NCI-H146 treated with DMSO at 0.1 percent for 48 hours (cell line): Measurements from ENCODE around the gene LFNG.
A peak's percentile ranks its signal among the peaks of the same experiment; 100 is the strongest.

Experiments
- DNase-seq: peaks from one replicate; lab custom pipeline; 2025; ENCODE audit not compliant: unreplicated experiment; lab: John Stamatoyannopoulos, UW

The LFNG gene

DNA sequence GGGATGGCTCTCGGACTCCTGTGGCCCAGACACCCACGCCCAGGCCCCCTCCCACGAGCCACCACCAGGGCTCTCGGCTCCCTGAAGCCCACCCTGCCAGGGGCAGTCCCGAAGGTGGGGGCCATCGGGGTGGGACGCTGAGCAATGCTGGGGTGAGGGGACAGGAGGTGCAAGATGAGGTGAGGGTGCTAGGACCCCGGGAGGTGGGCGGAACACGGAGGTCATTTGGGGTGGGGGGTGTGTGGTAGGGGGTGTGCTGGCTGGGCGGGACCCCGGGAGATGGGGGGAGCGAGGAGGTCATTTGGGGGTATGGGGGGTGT lies 17.0 kb upstream of the LFNG start:
- DNase-seq, result no peak

DNA sequence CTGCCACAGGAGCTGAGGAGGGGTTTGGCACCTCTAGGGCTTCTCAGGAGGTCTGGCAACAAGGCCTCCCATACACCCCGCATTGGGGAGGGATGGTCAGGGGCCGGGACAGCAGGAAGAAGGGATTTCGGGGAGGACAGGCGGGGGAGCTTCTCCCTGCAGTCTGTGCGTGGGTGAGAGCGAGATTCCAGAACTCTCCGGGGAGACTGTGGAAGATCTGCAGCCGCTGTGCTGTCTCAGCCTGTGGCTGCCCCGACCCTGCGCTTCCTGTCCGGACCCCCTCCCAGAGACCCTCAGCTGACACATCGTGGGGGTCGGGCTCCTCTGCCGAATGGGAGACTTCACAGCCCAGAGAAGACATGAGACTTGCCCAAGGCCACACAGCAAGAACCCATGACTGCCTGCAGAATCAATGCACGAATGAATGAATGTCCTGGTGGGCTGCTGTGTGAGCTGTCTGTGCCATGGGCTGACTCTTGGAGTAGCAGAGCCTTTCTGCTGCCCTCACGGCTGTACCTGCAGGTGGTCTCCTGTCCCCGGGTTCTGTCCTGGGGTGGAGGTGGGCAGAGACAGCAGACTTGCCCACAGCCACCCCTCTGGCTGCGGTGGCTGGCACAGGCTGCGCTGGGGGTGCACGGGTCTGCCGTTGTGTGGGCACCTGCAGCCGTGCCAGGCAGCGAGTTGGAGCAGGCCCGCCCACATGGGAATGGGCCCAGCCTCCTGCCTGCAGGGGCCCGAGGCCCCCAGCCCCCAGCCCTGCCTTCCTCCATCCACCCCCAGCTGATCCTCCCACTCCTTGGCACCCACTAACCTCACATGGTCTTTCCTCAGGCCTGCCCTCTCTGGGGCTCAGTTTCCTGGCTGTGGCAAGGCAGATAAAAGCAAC lies 16.3 kb upstream of the LFNG start:
- no peak for DNase-seq

DNA sequence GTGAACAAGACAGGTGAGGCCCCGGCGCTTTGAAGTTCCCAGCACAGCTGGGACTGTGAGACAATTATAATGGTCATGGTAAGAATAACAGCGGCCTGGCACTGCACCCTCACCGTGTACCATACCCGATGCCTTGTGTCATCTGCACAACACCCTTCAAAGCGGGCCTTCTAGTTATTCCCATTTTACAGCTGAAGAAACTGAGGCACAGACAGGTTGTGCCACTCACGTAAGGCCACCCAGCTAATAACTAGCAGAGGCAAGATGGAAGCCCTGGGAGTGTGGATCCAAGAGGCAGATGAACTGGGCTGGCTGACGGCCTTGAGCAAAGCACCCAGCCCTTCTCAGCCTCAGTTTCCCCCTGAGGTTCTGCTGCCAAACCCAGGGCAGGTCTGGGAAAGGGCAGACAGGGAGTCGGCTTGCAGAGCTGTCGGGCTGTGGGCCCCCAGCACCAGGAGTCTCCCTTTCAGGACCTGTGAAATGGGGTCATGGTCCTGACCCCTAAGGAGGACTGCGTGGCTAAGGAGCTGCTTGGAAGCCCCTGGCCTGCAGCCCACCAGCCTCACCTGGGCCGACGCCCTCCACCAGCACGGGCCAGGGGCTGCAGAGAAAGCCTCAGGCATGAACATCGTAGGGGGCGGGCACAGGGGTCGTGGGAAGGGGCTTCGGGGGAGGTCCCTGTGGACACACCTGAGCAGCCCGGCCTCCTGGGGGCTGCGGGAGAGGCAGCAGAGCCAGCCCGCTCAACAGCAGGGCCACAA lies 15.3 kb upstream of the LFNG start:
- no peak for DNase-seq

DNA sequence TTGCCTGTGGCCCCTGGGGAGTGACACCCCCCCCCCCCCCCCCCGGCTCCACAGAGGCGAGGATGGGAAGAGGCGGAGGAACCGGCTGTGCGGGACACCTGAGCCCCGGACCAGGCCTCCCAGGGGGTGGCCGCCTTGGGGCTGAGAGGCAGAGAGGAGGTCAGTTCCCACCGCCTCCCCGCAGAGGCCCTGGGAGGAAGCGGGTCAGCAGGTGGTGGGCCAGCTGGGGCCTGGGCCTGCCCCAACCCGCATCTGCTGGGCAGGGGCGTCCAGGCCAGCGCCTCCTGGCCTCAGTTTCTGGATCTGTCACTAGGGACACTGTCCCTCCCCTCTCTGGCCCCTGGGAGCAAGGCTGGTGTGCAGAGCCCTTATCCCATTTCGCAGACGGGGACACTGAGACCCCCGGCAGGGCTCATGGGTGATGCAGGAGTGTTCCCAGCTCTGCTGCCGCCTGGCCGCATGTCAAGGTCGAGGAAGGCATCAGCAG lies 14.6 kb upstream of the LFNG start:
- DNase-seq, result no peak

DNA sequence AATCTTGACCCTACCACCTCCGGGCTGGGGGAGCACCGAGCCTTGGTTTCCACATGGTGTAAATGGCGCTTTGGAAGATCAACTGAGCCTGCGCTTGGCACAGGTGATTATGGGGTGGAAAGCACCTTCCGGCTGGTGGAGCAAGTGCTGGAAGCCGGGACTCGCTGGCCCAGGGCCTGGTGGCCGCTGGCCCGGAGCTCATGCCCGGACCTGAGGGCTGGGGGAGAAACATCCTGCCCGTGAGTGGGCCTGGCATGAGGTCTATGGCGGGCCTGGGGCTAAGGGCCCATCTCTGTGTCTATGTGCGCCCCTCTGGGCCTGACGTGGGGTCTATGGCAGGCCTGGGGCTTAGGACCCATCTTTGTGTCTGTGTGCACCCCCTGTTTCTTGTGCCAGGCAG lies 14.2 kb upstream of the LFNG start:
- no peak for DNase-seq

DNA sequence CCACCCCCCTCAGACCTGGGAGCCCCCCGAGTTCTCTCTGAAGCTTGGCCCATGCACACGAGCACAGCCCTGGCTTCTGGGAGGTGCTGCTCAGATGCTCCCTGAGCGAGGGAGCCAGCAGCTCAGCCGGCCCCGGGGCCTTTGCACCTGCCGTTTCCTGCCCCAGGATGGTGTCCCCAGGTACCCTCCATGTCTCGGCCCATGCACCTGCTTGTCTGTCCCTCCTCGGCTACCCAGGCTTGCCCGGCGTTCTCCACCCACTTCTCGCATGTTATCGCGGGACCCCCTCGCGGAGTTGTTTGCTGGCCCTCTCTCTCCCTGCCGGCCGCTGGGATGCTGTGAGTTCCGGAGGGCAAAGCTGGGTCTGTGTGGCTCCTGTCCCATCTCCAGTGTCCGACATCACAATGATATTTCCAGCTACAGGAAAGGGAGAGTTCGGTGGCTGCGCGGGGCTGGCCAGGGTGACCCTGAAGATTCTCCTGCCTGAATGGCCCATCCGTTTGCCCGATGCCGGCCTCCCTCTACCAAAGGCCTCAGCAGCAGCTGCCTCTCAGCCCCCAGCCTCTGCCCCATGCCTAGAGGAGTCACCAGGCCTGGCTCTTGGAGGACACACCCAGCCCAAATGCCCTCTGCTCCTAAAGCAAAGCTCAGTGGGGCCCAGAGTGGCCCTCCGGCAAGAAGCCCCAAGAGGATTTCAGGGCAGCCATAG lies 12.2 kb upstream of the LFNG start:
- no peak for DNase-seq

DNA sequence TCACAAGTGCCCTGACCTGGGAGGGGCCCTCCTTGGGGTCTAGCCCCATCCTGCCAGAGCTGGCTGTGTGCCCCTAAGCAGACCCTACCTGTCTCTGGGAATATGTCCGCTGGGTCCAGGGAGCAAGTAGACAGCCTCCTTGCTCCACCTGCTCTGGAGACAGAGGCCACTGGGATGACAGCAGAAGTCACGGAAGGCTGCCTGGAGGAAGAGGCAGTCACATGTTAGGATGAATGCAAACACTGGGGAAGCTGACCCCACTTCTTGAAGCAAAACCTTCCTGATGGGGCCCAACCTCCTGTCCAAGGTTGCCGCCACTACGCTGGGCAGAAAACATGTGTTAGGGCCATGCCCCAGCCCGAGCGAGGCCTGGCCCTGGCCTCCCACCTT lies 11.7 kb upstream of the LFNG start:
- no peak for DNase-seq

DNA sequence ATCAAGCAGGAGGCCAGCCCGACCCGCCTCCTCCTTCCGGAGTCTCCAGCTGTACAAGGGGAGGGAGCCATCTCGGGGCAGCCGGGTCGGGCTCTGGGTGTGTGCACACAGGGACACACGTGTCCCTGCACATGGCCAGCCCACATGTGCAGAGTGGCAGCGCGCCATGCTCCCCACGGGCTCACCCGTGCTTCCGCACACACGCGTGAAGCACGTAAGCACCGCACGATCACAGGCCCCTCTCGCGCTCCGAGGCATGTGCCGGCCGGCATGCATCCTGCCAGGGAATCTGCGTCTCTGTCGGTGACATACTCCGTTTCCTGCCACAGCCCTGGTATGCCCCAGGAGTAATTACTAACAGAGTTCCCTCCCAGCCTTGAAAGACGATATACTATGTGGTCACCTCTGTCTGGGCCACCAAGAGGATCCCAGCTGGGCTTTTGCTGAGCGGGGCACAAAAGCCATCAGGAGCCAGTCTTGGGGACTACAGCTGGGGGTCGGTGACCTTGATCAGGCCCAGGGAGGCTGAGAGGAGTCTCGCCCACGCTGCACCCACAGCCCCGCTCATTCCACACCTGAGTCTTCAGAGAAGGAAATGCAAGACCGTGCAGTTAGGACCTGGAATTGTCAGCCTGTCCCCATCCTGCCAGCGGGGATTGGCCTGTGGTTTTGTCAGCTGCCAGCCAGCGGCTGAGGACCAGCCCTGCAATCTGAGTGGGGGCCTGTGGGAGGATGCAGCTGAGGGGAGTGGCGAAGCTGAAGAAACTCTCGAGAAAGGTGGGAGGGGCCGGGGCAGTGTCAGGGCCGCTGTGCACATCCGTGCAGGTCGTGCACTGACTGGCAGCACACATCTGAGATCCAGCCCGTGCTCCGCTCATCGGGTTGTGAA lies 11.0 kb upstream of the LFNG start:
- no peak for DNase-seq

DNA sequence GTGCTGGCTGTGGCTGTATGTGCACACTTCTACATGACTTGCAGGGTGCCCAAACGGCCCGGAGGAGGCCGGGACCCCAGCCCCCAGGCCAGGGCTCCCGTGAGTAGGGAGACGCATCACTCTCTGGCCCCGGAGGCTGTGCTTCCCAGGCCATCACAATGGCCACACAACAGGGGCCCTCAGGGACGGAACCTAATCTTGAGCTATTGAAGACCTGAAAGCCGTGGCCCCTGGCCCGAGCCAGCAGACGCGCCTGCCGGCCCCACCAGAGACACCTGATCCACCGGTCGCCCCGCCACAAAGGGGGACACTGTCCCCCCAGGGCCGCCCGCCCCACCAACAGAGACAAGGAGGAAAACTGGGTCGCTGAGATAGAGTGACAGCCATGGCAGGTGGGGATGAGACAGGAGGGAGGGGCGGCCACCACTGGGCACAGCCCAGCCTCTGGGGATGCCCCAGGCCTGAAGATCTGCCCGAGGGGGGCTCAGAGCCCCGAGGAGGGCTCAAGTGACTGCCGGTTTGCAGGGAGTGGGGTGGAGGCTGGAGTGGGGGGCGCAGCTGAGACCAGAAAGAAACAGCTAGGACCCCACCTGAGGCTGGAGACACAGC lies 10.2 kb upstream of the LFNG start:
- DNase-seq, result no peak

DNA sequence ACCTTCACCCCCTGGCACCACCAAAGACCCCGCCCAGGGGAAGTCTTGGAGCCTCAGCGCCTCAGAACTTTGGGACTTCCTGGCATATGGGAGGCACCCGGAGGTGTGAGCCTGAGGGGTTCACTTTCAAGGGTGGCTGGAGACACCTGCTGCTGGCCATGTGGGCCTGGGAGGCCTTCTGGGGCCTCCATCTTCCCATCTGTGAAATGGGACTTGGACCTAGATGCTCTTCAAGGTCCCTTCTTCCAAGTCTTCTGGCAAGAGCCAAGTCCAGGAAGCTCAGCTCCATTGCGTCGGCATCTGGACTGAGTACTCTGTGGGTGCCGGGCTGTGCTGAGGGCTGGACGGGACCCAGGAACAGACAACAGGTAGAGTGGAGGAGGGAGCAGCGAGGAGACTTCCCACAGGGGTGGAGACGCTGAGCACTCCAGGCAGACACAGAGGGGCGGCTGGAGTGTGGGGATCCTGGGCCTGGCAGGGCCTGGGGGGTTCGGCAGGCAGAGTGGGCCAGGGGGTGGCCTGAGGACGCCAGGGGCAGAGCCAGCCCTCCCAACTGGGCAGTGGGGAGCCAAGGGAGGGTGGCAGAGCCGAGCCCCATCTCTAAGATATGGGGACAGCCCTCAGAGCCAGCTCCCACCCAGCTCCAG lies 9.3 kb upstream of the LFNG start:
- no peak for DNase-seq

DNA sequence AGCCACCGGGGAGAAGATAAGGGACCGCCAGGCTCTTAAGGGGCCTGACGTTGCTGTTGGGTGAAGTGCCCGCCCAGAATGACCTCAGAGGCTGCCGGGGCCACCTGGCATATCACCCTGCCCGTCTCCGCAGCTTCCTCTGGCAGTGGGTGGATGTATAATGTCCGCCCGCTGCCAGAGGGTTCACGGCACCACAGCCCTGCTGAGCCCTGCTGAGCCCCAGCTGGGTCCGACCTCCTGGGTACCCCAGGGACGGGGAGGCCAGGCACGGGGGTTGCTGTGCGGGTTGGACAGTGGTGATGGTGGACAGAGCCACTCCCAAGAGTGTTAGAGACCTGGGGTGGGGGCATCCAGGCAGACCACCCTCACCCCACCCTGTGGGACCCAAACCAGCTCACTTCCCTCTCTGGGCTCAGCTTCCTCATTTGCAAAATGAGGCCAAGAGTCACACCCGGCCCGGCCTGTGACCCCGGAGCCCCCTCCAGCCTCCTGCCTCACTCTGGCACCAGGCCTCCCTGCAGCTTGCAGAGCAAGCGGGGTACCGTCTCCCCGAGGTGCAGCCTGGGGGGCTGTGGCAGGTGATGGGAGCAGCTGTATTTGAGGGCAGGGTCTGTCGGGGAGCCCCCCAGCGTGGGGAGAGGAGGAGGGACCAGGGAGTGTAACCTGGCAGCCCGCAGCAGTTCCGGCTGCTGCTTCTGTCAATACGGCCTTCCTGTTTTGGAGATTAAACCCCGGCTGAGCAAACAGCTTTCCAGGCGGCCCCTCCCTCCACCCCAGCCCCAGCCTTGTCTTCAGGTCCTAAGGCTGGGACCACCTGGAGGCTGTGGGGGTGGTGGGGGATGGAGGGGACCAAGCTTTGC lies 8.4 kb upstream of the LFNG start:
- DNase-seq, result peak; percentile 78

DNA sequence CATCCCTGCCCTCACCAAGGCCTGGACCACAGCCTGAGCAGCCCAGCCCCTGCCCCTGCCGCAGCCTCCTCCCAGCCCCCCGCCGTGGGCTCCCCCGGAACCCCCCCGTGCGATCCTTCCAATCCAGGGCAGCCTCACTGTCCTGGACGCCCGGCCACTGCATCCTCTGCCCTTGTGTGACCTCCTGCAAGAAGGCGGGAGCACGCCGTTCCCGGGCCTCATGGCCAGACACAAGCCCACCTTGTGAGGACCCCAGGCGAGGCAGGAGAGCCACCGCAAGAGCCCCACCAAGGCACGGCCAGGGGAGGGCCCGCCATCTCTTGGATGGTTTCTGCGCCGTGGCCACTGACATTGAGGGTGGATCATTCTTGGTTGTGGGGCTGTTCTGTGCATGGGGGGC lies 7.8 kb upstream of the LFNG start:
- no peak for DNase-seq

DNA sequence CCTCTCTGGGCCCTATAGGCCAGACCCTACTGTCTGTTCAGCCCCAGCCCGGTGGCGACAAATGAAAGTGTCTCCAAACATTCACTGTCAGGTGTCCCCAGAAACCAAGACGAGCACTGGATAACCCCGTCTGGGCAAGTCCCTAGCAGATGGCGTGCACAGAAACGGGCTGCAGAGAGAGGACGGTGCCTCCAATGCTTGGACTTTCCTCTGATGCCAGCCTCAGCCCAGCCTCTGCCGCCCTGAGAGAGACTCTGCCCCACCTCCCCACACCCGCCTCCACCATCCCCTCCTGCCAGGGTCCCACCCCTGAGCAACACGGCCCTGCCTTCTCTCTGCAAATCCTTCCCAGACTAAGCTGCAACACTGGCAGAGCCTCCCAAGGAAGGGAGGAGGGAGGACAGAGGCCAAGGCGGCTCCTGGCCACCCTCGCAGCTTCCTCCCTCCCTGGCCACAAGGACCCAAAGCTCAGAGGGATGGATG lies 7.4 kb upstream of the LFNG start:
- DNase-seq, result no peak

DNA sequence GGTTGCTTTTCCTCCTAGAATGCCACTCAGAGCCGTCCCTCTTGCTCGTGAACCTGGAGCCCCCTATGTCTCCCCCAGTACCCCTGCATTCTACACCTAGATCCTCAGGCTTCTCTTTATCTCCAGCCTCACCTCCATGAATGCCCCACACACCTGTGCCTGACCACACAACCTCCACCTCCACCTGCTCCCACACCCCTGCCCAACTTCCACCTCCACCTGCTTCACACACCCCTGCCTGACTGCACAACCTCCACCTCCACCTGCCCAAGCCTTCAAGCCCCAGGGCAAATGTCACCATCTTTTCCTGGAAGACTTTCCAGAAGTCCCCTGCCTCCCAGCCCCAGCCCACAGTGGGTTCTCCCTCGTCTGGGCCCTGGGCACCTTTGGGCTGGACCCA lies 6.9 kb upstream of the LFNG start:
- peak; percentile 12 for DNase-seq

DNA sequence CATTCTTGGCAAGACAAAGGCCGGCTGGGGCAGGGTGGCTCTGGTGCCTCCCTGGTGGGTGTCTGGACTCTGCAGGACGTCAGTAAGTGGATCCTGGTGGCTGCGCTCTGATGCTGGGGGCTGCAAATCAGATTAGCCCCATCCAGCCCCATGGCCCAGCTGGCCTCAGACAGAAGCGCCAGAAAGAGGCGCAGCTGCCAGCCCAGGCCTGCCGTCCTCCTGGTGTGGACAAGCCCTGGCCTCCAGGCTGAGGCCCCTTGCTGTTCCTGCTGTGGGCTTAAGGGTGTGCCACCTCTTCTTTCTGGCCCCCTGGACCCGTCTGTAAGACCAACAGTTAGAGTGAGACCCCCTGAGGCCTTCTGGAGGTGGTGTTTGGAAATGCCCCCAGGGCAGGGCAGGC lies 5.9 kb upstream of the LFNG start:
- DNase-seq, result no peak

DNA sequence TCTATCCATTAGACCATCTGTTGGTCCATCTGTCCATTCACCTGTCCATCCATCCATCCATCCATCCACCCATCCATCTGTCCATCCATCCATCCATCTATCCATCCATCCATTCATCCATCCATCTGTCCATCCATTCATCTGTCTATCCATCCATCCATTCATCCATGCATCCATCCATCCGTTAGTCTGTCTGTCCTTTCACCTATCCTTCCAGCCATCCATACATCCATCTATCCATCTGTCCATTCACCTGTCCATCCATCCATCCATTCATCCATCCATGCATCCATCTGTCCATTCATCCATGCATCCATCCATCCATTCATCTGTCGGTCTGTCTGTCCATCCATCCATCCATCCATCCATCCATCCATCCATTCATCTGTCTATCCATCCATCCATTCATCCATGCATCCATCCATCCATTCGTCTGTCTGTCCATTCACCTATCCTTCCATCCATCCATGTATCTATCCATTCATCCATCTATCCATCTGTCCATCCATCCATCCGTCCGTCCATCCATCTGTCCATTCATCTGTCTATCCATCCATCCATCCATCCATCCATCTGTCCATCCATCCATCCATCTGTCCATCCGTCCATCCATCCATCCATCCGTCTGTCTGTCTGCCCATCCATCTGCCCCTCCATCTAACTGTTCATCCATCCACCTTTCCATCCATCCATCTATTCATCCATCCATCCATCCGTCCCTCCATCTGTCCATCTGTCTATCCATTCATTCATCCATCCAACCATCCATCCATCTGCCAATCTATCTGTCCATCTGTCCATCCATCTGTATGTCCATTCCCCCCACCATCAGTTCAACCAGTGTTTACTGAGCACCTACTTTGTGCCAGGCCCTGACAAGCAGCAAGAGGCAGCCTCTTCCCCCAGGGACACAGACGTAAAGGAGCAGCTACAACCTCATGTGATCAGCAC lies 4.8 kb upstream of the LFNG start:
- DNase-seq, result no peak

DNA sequence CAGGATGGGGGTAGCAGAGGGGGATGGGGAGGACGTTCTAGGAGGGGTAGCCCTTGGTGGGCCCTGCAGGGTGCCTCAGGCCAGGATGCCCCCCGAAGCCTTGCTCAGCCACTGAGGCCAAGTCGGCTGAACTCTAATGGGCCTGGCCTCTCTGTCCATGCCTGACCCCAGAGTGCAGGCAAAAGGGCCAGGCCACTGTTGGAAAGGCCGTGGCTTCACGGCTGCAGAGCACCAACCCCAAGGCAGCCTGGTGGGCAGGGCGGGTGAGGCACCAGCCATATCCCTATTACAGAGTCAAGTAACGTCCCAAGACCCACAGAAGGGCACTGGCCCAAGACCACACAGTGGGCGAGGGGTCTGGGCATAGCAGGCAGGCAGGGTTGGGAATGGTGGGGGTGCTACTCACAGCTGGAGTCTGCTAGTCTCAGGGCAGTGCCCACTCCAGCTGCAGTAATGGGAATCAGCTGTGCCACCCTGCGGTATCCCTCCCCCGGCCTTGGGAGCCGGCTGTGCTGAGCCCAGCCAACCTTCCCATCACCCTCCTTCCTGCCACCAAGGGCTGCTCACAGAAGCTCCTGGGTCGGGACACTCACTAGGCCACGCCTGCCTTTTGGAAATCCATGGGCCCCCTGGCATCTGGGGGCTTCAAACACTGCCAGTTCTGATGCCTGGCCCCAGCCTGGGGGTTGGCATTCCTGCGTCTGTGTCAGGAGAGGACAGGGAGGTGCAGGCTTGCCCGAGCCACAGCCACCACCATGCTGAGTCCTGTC lies 4.0 kb upstream of the LFNG start:
- DNase-seq, result no peak
